ENCODE data around the gene OR9Q2.

- TF ChIP-seq CTCF (IDR thresholded peaks at IDR 0.05) = no peak
- TF ChIP-seq EP300 (IDR thresholded peaks at IDR 0.05) = no peak
- TF ChIP-seq POLR2A (IDR thresholded peaks at IDR 0.05) = no peak
These were observed 11.3 kb upstream of the OR9Q2 start for GRCh38 chr11:58177409-58178054.
